Neural crest cell (in vitro differentiated cells): ENCODE measurements around the gene UROC1. TPM values are rescaled to one million over a fixed set of nuclear protein-coding genes. Genes with fewer than 3 reads are reported as not detected.

Source experiments
- DNase-seq: peaks from one replicate; pipeline ENCODE4 v3.0.0; 2021; ENCODE audit warnings: low read depth, mixed read lengths, low spot score
- H3K27ac Mint-ChIP-seq: one replicate; pipeline ENCODE4 v1.8.0; 2021; ENCODE audit warnings: mild to moderate bottlenecking, mixed read lengths; ENCODE audit not compliant: unreplicated experiment
- H3K27me3 Mint-ChIP-seq: 2 replicates; pipeline ENCODE4 v1.8.0; 2021; ENCODE audit warnings: low read depth, mild to moderate bottlenecking, mixed read lengths
- H3K36me3 Mint-ChIP-seq: 2 replicates; pipeline ENCODE4 v1.8.0; 2021; ENCODE audit warnings: low read depth, mild to moderate bottlenecking, mixed read lengths
- H3K4me1 Mint-ChIP-seq: 2 replicates; pipeline ENCODE4 v1.8.0; 2021; ENCODE audit warnings: mixed read lengths
- H3K4me3 Mint-ChIP-seq: one replicate; pipeline ENCODE4 v1.8.0; 2021; ENCODE audit warnings: mild to moderate bottlenecking, mixed read lengths
- H3K9me3 Mint-ChIP-seq: 2 replicates; pipeline ENCODE4 v1.8.0; 2021; ENCODE audit warnings: mixed read lengths
- total RNA-seq: library from RNA; stranded (reverse); gene quantifications from 2 replicates; pipeline ENCODE4 v1.2.1, GENCODE V29; 2021
- TF ChIP-seq, protein P1 (sequence below): fragments of 200-600 bp; sonication (generic); conservative IDR thresholded peaks from 2 replicates; pipeline ENCODE4 v1.5.0; 2021; ENCODE audit warnings: antibody characterized with exemption, mild to moderate bottlenecking

Gene UROC1
- total RNA-seq, 1 donor from 2014 or later: not detected

DNA sequence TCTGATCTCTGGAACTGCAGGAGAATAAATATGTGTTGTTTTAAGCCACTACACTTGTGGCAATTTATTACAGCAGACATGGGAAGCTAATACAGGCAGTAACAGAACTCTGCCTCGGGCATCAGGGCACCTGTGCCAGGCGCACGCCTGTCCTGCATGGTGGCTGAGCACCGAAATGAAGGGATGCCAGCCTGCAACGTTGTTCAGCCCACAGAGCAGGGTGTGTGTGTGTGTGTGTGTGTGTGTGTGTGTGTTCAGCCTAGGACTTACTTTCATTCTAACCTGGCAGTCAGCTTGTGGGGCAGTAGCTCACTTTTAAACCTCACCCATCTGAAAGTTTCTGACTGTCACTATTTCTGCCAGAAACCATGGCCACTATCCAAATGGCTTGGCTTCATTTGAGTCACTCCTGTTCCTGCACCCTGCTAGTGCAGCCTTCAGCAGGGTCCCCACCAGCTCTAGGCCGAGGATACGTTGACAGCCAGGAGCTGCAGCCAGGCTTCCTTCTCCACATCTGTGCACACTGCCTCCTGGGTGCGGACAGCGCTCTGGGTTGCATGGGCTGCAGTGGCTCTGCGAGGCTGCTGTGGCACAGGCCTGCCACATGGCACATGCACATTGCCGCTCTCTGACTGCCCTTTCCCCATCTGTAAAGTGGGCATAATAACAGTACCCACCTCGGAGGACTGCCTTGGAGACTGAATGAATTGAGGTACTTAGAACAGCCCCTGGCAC, 4.5 kb downstream of the UROC1 start:
- DNase-seq: no peak
- Mint-ChIP-seq H3K36me3 (no peaks in the 10 kb centered on the region), H3K27me3 (no peaks in the 10 kb centered on the region), H3K4me3 (no peak overlapping the region), H3K27ac (no peak overlapping the region), H3K4me1 (peaks cover 6% of the 10 kb centered on the region), H3K9me3 (no peaks in the 10 kb centered on the region)
- TF ChIP-seq, protein P1, sequence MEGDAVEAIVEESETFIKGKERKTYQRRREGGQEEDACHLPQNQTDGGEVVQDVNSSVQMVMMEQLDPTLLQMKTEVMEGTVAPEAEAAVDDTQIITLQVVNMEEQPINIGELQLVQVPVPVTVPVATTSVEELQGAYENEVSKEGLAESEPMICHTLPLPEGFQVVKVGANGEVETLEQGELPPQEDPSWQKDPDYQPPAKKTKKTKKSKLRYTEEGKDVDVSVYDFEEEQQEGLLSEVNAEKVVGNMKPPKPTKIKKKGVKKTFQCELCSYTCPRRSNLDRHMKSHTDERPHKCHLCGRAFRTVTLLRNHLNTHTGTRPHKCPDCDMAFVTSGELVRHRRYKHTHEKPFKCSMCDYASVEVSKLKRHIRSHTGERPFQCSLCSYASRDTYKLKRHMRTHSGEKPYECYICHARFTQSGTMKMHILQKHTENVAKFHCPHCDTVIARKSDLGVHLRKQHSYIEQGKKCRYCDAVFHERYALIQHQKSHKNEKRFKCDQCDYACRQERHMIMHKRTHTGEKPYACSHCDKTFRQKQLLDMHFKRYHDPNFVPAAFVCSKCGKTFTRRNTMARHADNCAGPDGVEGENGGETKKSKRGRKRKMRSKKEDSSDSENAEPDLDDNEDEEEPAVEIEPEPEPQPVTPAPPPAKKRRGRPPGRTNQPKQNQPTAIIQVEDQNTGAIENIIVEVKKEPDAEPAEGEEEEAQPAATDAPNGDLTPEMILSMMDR: no peak

DNA sequence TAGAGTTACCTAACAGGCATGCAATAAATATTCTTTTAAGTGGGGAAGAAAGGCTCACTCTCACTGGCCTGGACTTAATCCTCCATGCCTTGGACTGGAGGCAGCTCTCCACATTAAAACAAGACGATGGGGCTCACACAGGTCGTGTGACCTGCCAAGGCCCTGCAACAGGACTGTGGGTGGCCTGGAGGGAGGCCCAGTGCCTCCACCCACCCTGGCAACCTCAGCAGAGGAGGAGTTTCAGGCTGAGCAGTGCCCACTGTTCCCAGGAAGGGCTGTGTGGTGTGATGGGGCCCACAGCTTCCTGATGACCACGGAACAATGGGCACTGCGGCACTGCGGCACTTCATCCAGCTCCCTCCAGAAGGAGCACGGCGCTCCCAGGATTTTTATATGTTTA, 5.5 kb downstream of the UROC1 start:
- Mint-ChIP-seq H3K27ac (no peak overlapping the region), H3K27me3 (peaks cover 2% of the 10 kb centered on the region), H3K36me3 (no peaks in the 10 kb centered on the region), H3K9me3 (no peaks in the 10 kb centered on the region), H3K4me1 (peaks cover 6% of the 10 kb centered on the region), H3K4me3 (no peak overlapping the region)
- no peak for DNase-seq
- TF ChIP-seq, protein P1: no peak

DNA sequence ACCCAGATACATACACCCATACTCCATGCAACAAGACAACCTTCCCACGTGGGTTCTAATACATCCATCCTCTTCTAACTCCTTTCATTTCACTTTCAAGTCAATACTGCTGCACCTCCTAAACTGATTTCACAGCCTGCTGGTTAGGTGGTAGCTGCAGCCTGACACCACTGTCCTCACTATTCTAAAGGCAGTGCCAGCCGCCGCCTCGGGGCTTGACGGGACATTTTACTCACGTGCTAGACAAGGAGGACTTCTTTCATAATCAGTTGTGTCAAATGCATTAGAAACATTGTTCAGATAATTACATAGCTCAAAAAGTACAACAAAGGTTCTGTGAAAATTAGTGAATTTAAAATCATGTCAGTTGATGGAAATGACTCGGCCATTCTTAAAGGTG, 6.3 kb downstream of the UROC1 start:
- no peak overlapping the region for H3K4me3 Mint-ChIP-seq
- H3K9me3 Mint-ChIP-seq: no peaks in the 10 kb centered on the region
- H3K27ac Mint-ChIP-seq: no peak overlapping the region
- H3K27me3 Mint-ChIP-seq: peaks cover 2% of the 10 kb centered on the region
- peaks cover 6% of the 10 kb centered on the region for H3K4me1 Mint-ChIP-seq
- TF ChIP-seq, protein P1: no peak
- H3K36me3 Mint-ChIP-seq: no peaks in the 10 kb centered on the region
- no peak for DNase-seq

DNA sequence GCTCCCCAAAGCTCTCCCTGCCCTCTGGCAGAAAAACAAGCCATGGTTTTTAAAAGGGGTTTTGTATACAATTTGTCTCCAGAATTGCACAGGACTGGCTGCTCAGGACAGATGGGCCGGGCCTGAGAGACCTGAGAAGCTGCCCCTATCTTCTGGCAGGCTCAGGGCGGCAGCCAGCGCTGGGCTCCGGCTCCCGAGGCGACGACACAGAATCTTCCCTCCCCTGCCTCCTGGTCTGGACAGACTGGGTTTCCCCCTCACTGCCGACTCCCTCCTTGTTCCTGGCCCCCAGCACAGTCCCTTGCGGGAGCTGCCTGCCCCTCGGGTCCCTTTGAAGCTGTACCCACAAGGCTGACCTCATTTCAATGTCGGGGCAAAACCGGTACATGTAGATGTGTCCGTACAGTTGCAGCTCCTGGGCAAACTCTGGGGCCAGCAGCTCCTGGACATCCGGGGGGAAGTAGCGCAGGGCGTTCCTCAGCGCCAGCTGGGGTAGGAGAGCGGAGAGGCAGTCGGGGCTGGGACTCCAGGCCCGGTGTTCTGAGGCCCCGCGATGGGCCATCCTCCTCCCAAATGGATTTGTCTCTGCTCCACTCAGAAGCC, 7.2 kb downstream of the UROC1 start:
- no peak overlapping the region for H3K27ac Mint-ChIP-seq
- peaks cover 2% of the 10 kb centered on the region for H3K27me3 Mint-ChIP-seq
- no peak for DNase-seq
- TF ChIP-seq, protein P1: no peak
- no peaks in the 10 kb centered on the region for H3K9me3 Mint-ChIP-seq
- peaks cover 6% of the 10 kb centered on the region for H3K4me1 Mint-ChIP-seq
- H3K36me3 Mint-ChIP-seq: no peaks in the 10 kb centered on the region
- H3K4me3 Mint-ChIP-seq: no peak overlapping the region

DNA sequence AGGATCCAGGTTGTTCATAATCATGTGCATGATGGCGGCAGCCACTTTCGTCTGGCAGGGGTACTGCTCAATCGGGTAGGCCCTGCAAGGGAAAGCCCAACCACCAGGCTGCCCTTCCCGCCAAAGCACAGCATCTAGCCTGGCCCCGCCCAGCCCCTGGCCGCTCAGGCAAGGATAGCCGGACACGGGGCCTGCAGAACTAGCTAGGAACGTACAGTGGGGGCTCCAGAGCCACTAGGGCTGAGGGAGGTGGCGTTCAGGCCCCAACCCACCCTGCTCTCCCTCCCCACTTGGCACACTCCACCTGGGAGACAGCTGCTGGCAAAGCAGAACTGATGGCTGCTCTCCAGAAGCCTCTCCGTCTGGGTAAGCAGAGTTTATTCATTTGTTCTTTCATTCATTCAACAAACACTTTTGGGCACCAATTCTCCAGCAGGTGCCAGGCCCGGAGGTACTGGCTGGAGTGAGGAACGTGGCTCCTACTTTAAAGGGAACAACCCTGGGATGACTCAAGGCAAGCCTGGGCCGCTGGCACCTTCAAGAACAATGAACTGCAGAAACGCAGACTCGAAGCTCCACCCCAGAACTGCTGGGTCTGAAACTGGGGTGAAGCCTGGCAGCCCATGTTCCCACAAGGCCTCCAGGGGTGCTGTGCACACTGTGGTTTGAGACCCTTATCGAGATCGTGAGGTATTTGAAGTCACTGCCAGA, 7.8 kb downstream of the UROC1 start:
- TF ChIP-seq, protein P1: no peak
- H3K27me3 Mint-ChIP-seq: peaks cover 2% of the 10 kb centered on the region
- no peak for DNase-seq
- no peaks in the 10 kb centered on the region for H3K36me3 Mint-ChIP-seq
- H3K9me3 Mint-ChIP-seq: no peaks in the 10 kb centered on the region
- H3K4me3 Mint-ChIP-seq: no peak overlapping the region
- peaks cover 10% of the 10 kb centered on the region for H3K4me1 Mint-ChIP-seq
- no peak overlapping the region for H3K27ac Mint-ChIP-seq
